Kidney (tissue), 14 donors: Measurements from ENCODE around the gene RNF145. TPM values are rescaled to one million over a fixed set of nuclear protein-coding genes. Genes with fewer than 3 reads are reported as not detected.
A peak's percentile ranks its signal among the peaks of the same experiment; 100 is the strongest.

Source experiments
- DNase-seq, 5 donors: peaks; one replicate each; pipeline ENCODE4 v3.0.0-alpha.2; 2013 to 2020
- FAIRE-seq: peaks from 2 replicates; lab custom pipeline; 2012; peaks lifted over from hg19 to GRCh38; lab: Jason Lieb, UNC
- H3K27ac ChIP-seq, 2 donors: one replicate each; pipeline ENCODE4 v1.7.0; 2013; ENCODE audit warnings: low read depth in 2 of 2, low read length in 2 of 2, inconsistent platforms in 1 of 2
- H3K27me3 ChIP-seq: one replicate; pipeline ENCODE4 v1.7.1; 2013; ENCODE audit warnings: low read length, inconsistent platforms; ENCODE audit not compliant: control insufficient read depth, insufficient read depth
- H3K36me3 ChIP-seq, 3 donors: one replicate each; pipeline versions ENCODE4 v1.7.0 to v1.7.1; 2013; ENCODE audit warnings: low read length in 3 of 3, control low read depth in 1 of 3, inconsistent platforms in 1 of 3; ENCODE audit not compliant: insufficient read depth in 3 of 3, control insufficient read depth in 2 of 3
- H3K4me1 ChIP-seq, 3 donors: one replicate each; pipeline versions ENCODE4 v1.7.0 to v1.7.1; 2013; ENCODE audit warnings: low read length in 3 of 3, inconsistent platforms in 1 of 3, low read depth in 1 of 3; ENCODE audit not compliant: control insufficient read depth in 2 of 3, insufficient read depth in 2 of 3
- H3K4me3 ChIP-seq, 3 donors: one replicate each; pipeline versions ENCODE4 v1.7.0 to v1.8.1; 2013; ENCODE audit warnings: low read length in 3 of 3, control low read depth in 1 of 3, inconsistent platforms in 1 of 3
- H3K9ac ChIP-seq, 3 donors: one replicate each; pipeline versions ENCODE4 v1.7.0 to v1.7.1; 2013; ENCODE audit warnings: low read length in 3 of 3, control low read depth in 1 of 3, inconsistent platforms in 1 of 3
- H3K9me3 ChIP-seq, 3 donors: one replicate each; pipeline versions ENCODE4 v1.7.0 to v1.7.1; 2013; ENCODE audit warnings: low read length in 3 of 3, control low read depth in 1 of 3, inconsistent platforms in 1 of 3; ENCODE audit not compliant: control insufficient read depth in 2 of 3, insufficient read depth in 1 of 3
- CTCF ChIP-seq: IDR thresholded peaks from 3 replicates; pipeline ENCODE4 v1.5.1; 2012; ENCODE audit warnings: mild to moderate bottlenecking, moderate library complexity, borderline replicate concordance; ENCODE audit not compliant: insufficient read depth; ENCODE audit errors: extremely low read depth
- intact Hi-C: fragments of 100-400 bp; cut with DNase I; formaldehyde crosslinking; loops from one replicate; pipeline ENCODE4 v1.11.1; 2022
- polyA plus RNA-seq: library from polyadenylated mRNA; stranded (reverse); fragments of 350-450 nt; fragmentation: Illumina TruSeq; extraction: RNeasy Lipid Tissue Mini Kit (QIAGEN cat#74804); gene quantifications from one replicate; pipeline ENCODE4 v1.2.3, GENCODE V29; 2014; ENCODE audit warnings: low read depth, low replicate concordance; ENCODE audit not compliant: insufficient read depth
- total RNA-seq: library from RNA; stranded (reverse); fragmentation: NEBNext Ultra II Directional; extraction: Animal tissue kit (Norgen Biotek cat#: 25700); gene quantifications from one replicate; pipeline ENCODE4 v1.2.1, GENCODE V29; 2021
- donor health status: control.
- donor health status: control.
- donor health status: control.
- donor health status: control.
- donor health status: control.
- donor health status: DM: yes; HTN: yes; CAD: no.
- donor health status: Normal renal cell carcinoma (clear cell type).

RNF145 gene
- total and polyA plus RNA-seq, 2 donors from 2014 or later, result 29.6 to 66.5 TPM

- Histone ChIP-seq H3K36me3 (no peaks in the 10 kb centered on the region), H3K27ac (no peak overlapping the region), H3K9me3 (no peaks in the 10 kb centered on the region), H3K27me3 (no peaks in the 10 kb centered on the region), H3K4me3 (no peak overlapping the region), H3K9ac (no peak overlapping the region), H3K4me1 (peaks cover 5 to 8% (median 6%) of the 10 kb centered on the region in 3 donors)
- intact Hi-C loops, result no loop called here
- FAIRE-seq (no peak), DNase-seq (no peak)
- TF ChIP-seq CTCF, result no peak
These were observed 5.3 kb upstream of the RNF145 start for GRCh38 chr5:159214486-159215271.

- intact Hi-C loops, result no loop called here
- no peaks in the 10 kb centered on the region for H3K36me3 ChIP-seq
- no peaks in the 10 kb centered on the region for H3K9me3 ChIP-seq
- FAIRE-seq (no peak), DNase-seq (no peak)
- TF ChIP-seq CTCF, result no peak
- H3K4me1 ChIP-seq, result peaks cover 0 to 5% (median 0%) of the 10 kb centered on the region in 3 donors
- no peak overlapping the region for H3K4me3 ChIP-seq
- H3K9ac ChIP-seq, result no peak overlapping the region
- no peaks in the 10 kb centered on the region for H3K27me3 ChIP-seq
- no peak overlapping the region for H3K27ac ChIP-seq
These were observed 3.5 kb upstream of the RNF145 start for GRCh38 chr5:159212657-159213462.

GRCh38 chr5:159211729-159212174 is 2.4 kb upstream of the RNF145 start:
- intact Hi-C loops, result no loop called here
- no peak for TF ChIP-seq CTCF
- no peaks in the 10 kb centered on the region for H3K9me3 ChIP-seq
- FAIRE-seq (no peak), DNase-seq (peak in 4 of 5 donors; percentile 34 to 77 (median 64))
- H3K36me3 ChIP-seq, result no peaks in the 10 kb centered on the region
- H3K27ac ChIP-seq, result no peak overlapping the region
- no peak overlapping the region for H3K9ac ChIP-seq
- no peaks in the 10 kb centered on the region for H3K27me3 ChIP-seq
- no peak overlapping the region for H3K4me3 ChIP-seq
- peaks cover 0 to 6% (median 0%) of the 10 kb centered on the region in 3 donors for H3K4me1 ChIP-seq
